NCI-H146 treated with DMSO at 0.1 percent for 48 hours (cell line): ENCODE data around the gene SPATS2L.
A peak's percentile ranks its signal among the peaks of the same experiment; 100 is the strongest.

ENCODE experiments used
- DNase-seq: peaks from one replicate; lab custom pipeline; 2025; ENCODE audit not compliant: unreplicated experiment; lab: John Stamatoyannopoulos, UW

The SPATS2L gene

DNA sequence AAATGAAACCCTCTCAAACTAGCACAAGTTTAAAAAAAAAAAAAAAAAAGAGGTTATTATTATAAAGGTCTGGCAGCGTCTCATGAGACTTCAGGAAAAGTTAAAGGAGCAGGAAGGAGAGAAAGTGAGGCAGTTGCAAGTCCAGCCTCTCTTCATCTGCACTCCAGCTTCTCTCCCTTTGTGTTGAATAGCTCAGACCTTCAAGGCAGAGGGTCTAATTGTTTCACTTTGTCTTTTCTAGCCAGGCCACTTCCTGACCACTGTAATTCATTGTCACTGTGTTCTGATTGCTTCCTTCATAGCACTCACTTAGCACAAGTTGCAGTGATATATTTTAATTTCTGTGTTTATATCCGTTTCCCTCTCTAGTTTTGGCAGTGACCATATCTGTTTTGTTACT lies 99.9 kb downstream of the SPATS2L start:
- peak; percentile 18 for DNase-seq

DNA sequence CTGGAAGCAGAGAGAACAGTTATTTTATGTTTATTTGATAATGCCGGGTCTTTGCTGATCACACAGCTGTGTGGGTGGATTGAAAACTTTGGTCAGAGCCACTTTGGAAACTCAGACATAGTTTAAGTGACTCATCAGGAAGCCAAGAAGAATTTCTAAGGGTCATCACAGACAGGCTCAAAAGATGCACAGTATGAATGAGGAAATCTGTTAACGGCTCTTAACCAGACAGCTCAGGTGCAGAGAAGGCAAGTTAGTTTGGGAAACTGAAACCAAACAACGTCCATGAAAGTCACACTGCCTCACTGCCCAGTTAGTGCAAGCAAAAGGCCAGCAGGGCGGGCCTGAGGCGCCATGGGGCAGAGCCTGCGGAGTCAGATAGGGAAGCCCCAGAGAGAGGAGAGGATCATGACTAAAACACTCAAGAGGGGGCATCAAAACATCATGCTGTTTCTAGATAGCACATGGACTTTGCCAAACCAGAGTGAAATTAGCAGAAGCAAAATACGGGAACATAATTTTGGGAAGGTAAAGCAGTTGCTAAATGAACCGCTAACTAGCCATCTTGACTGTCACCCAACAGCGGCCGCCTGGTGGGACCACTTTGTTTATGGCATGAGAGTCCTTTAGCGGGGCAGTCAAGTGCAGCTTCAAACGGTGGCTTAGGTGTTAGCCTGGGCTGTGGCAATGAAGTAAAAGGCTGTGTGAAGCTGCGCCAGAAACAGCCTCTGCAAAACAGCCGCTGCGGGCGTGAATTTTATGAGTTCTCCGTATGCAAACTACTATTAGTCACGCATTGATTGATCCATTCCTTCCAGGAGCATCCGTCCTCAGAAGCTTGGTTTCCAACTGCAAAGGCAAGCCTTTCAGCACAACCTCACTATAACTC lies 102.2 kb downstream of the SPATS2L start:
- DNase-seq: no peak

DNA sequence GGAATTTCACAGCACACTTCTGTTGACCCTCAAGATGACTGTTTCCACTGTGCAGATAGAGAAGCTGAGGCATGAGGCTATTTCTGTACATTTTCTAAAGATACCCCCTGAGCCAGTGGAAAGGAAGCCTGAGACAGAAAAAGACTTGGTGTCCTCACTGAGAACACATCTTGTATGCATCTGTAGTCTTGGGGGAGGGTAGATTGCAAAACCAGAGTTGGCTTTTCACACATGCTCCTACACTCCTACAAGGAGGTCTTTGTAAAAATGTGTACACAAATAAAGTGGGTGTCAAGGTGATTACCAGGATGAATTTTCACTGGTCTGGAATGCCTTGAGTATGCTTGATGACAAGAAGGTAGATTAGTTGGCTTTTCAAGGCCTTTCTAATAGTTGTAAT lies 105.3 kb downstream of the SPATS2L start:
- DNase-seq: no peak

GRCh38 chr2:200414367-200414766 lies 107.9 kb downstream of the SPATS2L start:
- no peak for DNase-seq

- DNase-seq: no peak
These were observed 109.0 kb downstream of the SPATS2L start for GRCh38 chr2:200415455-200415854.

- no peak for DNase-seq
These were observed 110.4 kb downstream of the SPATS2L start for GRCh38 chr2:200416878-200417277.

DNA sequence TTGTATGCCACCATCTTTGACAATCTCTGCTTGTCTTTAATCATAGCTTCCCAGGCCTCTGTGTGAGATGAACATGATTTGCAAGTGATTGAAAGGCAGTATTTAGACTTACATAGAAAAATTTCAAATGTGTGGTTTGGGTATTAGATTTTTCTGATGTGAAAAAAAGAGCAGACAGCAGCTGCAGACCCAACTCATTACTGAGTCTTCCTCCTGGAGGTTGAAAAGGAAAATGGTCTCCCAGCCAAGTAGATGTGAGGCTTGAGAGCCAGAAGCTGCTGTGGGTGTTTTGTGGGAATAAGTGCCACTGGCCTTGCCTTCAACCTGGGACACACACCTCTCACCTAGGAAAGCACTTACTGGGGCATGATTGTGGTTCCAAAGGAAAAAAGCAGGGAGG lies 110.9 kb downstream of the SPATS2L start:
- DNase-seq: no peak

- DNase-seq: no peak
These were observed 111.9 kb downstream of the SPATS2L start for GRCh38 chr2:200418399-200418798.

DNA sequence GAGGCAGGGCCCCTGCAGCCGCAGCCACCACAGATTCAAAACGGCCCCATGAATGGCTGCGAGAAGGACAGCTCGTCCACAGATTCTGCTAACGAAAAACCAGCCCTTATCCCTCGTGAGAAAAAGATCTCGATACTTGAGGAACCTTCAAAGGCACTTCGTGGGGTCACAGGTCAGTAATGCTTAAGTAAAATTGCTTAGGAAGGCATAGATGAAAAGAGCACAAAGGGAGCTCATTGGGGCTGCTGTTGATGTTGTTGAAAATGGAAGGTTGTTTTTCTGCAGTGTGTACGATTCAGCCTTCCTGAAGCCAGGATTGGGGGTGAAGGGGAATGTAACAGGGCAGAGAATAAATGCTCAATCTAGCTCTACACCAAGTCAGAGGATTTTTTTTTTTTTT lies 112.8 kb downstream of the SPATS2L start:
- no peak for DNase-seq

DNA sequence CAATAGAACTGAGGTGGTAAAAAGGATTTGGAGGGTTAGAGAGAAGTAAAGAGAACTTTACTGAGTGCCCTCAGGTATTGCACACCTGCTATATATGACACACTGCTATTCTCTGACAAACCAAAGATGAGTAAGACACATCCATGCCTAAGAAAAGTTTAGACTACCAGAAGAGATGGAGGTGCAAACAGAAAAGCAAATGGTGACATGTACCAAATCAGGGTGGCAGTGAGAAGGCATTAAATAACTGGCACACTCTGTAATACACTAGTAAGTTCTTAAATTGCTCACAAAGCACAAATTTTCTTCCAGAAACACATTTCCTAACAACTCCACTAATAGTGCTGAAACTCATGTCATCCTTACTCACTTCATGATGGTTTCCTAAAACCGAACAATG lies 114.8 kb downstream of the SPATS2L start:
- no peak for DNase-seq

GRCh38 chr2:200422071-200422470 lies 115.6 kb downstream of the SPATS2L start:
- no peak for DNase-seq

- DNase-seq: no peak
These were observed 116.2 kb downstream of the SPATS2L start for GRCh38 chr2:200422532-200423261.

DNA sequence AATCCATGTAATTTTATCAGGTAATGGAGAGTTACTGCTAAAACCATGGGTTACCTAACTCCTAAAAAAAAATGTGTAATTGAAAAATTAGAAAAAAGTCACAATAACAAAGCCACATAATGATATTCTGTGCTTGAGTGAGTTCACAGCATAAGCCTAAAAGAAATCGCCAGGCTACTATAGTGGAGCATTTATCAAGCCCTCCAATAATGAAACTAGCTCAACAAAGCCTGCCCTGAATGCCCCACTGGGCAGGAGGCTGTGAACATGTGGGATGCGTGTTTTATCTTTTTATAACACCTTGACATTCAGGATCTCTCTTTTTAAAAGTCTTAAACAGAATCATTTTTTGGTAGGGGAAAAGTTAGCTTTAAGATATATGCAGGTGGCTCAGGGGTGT lies 117.0 kb downstream of the SPATS2L start:
- DNase-seq: no peak

- DNase-seq: no peak
These were observed 118.7 kb downstream of the SPATS2L start for GRCh38 chr2:200425026-200425821.

DNA sequence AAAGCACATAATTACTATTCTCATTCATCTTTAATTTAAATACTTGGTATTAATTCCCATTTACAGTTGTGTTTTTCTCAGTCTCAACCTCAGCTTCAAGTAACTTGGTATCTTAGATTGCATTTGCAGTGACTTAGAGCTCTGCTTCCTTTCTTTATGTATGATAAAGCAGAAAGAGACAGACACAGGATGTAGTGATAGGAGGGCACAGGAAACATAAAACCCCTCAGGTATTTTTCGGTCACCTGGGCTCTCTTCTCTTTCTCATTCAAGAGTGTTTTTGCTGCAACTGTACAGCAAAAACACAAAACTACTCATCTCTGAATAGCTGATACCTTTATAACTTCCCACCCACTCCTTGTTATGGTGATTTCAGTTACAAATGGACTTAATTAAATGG lies 120.3 kb downstream of the SPATS2L start:
- no peak for DNase-seq

DNA sequence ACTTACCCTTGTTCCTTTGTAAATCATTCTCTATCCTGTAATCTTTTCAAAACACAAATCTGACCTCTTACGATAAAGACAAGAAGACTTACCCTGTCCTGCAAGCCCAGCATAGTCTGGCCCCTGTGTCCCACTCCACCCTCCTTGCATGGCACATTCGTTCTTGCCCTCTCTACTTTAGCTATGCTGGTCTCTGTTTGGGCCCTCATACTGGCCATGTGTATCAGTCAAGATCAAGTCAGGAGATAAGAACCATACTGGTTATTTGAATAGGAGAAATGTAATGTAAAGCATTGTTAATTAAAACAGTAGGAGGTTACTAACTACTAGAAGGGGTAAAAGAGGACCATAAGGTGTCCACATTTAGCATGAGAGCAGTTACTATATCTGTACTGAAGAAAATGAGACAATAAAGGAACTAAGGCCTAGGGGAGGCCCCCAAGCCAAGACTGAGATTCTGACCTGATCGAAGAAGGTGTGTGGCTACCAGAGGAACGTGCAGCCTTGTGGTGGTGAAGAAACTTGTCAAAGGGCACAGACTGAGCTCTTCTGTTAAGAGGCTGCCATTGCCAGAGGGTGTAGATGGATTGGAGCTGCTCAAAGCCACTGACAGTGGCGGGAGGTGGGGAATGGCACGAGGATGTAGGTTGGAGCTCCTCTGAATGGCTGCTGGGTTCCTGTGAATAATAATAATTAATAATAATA lies 122.6 kb downstream of the SPATS2L start:
- no peak for DNase-seq

DNA sequence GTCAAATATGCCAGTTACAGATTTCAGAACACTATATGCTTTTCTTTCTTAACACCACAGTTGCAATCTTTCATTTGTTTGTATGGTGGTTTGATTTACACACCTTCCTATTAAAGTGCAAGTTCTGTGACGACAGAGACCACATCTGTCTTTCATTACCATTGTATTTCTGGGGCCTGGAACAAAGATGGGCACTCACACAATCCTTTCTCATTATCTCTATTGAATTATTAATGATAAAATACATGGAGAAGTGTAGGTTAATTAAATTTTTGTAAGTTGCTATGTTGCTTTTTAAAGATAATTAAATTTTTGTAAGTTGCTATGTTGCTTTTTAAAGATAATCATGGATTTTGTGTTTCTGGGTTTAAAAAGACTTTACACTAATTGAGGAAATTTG lies 123.5 kb downstream of the SPATS2L start:
- DNase-seq: no peak

- DNase-seq: no peak
These were observed 125.7 kb downstream of the SPATS2L start for GRCh38 chr2:200431996-200432705.

DNA sequence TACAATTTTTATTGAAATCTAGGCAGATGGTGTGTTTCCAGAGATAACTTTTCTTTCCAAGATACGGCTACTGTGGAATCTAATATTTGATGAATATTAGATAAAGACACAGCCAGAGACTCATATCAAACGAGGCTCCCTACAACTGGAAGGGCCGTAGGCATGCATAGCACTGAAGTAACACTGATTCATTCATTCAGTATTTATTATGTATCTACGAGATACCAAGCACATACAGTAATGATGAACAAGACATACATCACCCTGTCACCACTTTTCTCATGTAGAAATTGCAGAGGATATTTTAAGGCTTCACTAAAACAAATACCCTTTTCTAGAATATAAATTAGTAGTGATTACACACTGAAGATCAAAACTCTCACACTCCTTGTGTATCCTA lies 128.9 kb downstream of the SPATS2L start:
- DNase-seq: no peak

DNA sequence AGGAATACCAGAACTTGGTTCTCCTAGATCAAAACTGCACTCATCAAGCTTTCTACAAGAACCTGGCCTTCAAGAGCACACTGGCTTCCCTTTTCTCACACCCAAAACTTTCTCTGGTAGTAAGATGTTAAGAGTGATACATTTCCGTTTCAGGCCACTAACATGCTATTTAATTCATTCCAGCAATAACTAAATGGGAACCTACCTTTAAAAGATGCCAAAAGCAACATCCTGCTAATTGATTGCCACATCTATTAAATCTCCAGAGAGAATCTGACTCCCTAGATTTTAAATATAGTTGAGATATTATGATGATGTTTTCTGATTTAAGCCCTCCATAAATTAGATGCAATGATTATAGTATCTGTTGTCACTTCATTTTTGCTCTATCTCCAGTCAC lies 131.8 kb downstream of the SPATS2L start:
- no peak for DNase-seq
